CD14-positive monocyte (primary cell): ENCODE measurements around the gene EFCAB5. TPM values are rescaled to one million over a fixed set of nuclear protein-coding genes. Genes with fewer than 3 reads are reported as not detected.
"Not testable (repeated sequence)": the region's sequence is repeated elsewhere in the genome, so short reads cannot be mapped to it uniquely, and the experiment has no call there.

Experiments used
- DNase-seq, 3 donors: peaks; one replicate each; pipeline ENCODE4 v3.0.0-alpha.2; 2011 to 2022
- H2AFZ ChIP-seq: 2 replicates; pipeline ENCODE4 v1.6.0; 2012; ENCODE audit warnings: mild to moderate bottlenecking, low read depth, low read length, inconsistent platforms; ENCODE audit not compliant: insufficient read depth, poor library complexity, severe bottlenecking
- H3K27ac ChIP-seq, 2 donors: 1 replicate in 1 of 2; 2 replicates in 1 of 2; pipeline ENCODE4 v1.5.1; 2012 to 2013; ENCODE audit warnings: low read length in 2 of 2, control low read depth in 1 of 2, inconsistent platforms in 1 of 2, low read depth in 1 of 2, mild to moderate bottlenecking in 1 of 2
- H3K27me3 ChIP-seq, 2 donors: one replicate each; pipeline versions ENCODE4 v1.6.0 to v1.6.1; 2011 to 2013; ENCODE audit warnings: low read length in 2 of 2; ENCODE audit not compliant: control insufficient read depth in 2 of 2, insufficient read depth in 2 of 2
- H3K36me3 ChIP-seq, 2 donors: replicated peaks in 1 of 2; 1 replicate in 1 of 2; 2 replicates in 1 of 2; pipeline versions ENCODE4 v1.5.1 to v1.6.1; 2012 to 2013; ENCODE audit warnings: low read length in 2 of 2, control low read depth in 1 of 2, inconsistent platforms in 1 of 2, mild to moderate bottlenecking in 1 of 2; ENCODE audit not compliant: insufficient read depth in 2 of 2, control insufficient read depth in 1 of 2
- H3K4me1 ChIP-seq, 2 donors: 1 replicate in 1 of 2; 2 replicates in 1 of 2; pipeline versions ENCODE4 v1.5.1 to v1.6.1; 2012 to 2013; ENCODE audit warnings: low read length in 2 of 2, control low read depth in 1 of 2, inconsistent platforms in 1 of 2, mild to moderate bottlenecking in 1 of 2, moderate library complexity in 1 of 2; ENCODE audit not compliant: insufficient read depth in 2 of 2, control insufficient read depth in 1 of 2
- H3K4me2 ChIP-seq: replicated peaks from 2 replicates; pipeline ENCODE3; 2012; ENCODE audit warnings: low read length, moderate library complexity, mild to moderate bottlenecking; ENCODE audit not compliant: poor library complexity, severe bottlenecking; ENCODE audit errors: extremely low read depth
- H3K4me3 ChIP-seq, 3 experiments: fragments of 200-600 bp in 1 of 3; sonication (generic) in 1 of 3; replicated peaks in 1 of 3; 1 replicate in 2 of 3; 2 replicates in 1 of 3; pipeline ENCODE4 v1.5.1; 2011 to 2013; ENCODE audit warnings: low read length in 3 of 3, mild to moderate bottlenecking in 3 of 3, control low read depth in 2 of 3, low read depth in 2 of 3, inconsistent platforms in 1 of 3, moderate library complexity in 1 of 3
- H3K79me2 ChIP-seq: 2 replicates; pipeline ENCODE4 v1.6.0; 2012; ENCODE audit warnings: mild to moderate bottlenecking, control low read depth, inconsistent platforms, low read length, moderate library complexity; ENCODE audit not compliant: insufficient read depth
- H3K9ac ChIP-seq: 2 replicates; pipeline ENCODE4 v1.6.0; 2017; ENCODE audit warnings: low read length, mild to moderate bottlenecking; ENCODE audit not compliant: insufficient read depth, poor library complexity, severe bottlenecking
- H3K9me3 ChIP-seq, 2 donors: replicated peaks in 1 of 2; 1 replicate in 1 of 2; 2 replicates in 1 of 2; pipeline versions ENCODE4 v1.5.1 to v1.6.1; 2012 to 2013; ENCODE audit warnings: low read length in 2 of 2, control low read depth in 1 of 2; ENCODE audit not compliant: control insufficient read depth in 1 of 2, insufficient read depth in 1 of 2
- H4K20me1 ChIP-seq: 2 replicates; pipeline ENCODE4 v1.6.0; 2012; ENCODE audit warnings: mild to moderate bottlenecking, low read length, control low read depth, moderate library complexity; ENCODE audit not compliant: insufficient read depth
- H3K27ac Mint-ChIP-seq, 7 donors: one replicate each; pipeline ENCODE4 v1.8.0; 2020; ENCODE audit warnings: mild to moderate bottlenecking in 7 of 7, mixed read lengths in 7 of 7, moderate library complexity in 6 of 7, inconsistent platforms in 2 of 7
- H3K27me3 Mint-ChIP-seq, 3 donors: one replicate each; pipeline ENCODE4 v1.8.0; 2021 to 2022; ENCODE audit warnings: low read depth in 3 of 3, mild to moderate bottlenecking in 3 of 3, mixed read lengths in 3 of 3, moderate library complexity in 3 of 3, inconsistent platforms in 1 of 3
- H3K36me3 Mint-ChIP-seq, 2 donors: one replicate each; pipeline ENCODE4 v1.8.0; 2020; ENCODE audit warnings: mixed read lengths in 2 of 2, inconsistent platforms in 1 of 2, mild to moderate bottlenecking in 1 of 2
- H3K4me1 Mint-ChIP-seq: one replicate; pipeline ENCODE4 v1.8.0; 2020; ENCODE audit warnings: mild to moderate bottlenecking, mixed read lengths
- H3K4me3 Mint-ChIP-seq, 2 donors: one replicate each; pipeline ENCODE4 v1.8.0; 2020; ENCODE audit warnings: mild to moderate bottlenecking in 2 of 2, mixed read lengths in 2 of 2, moderate library complexity in 1 of 2
- H3K9me3 Mint-ChIP-seq, 7 donors: one replicate each; pipeline ENCODE4 v1.8.0; 2020 to 2022; ENCODE audit warnings: mixed read lengths in 7 of 7, mild to moderate bottlenecking in 6 of 7, moderate library complexity in 6 of 7, inconsistent platforms in 2 of 7
- CTCF ChIP-seq: fragments of 200-600 bp; IDR thresholded peaks from one replicate; pipeline ENCODE4 v1.8.0; 2022; ENCODE audit warnings: antibody characterized with exemption, mild to moderate bottlenecking
- WGBS: methylation state at CpG from one replicate; pipeline ENCODE4 v1.1.5; 2013; ENCODE audit warnings: missing lambda C conversion rate; ENCODE audit not compliant: insufficient coverage; 5-methylcytosine and 5-hydroxymethylcytosine counted together
- intact Hi-C, 2 donors: fragments of 100-400 bp; cut with micrococcal nuclease; formaldehyde crosslinking; loops; one replicate each; pipeline versions ENCODE4 v1.15.0 to v1.15.1; 2023
- polyA plus RNA-seq, 3 donors: library from polyadenylated mRNA; depleted of rRNA in 1 of 3; unstranded in 2 of 3; stranded (reverse) in 1 of 3; fragments of 300-500 nt in 2 of 3; fragments of >200 nt in 1 of 3; fragmentation: Illumina TruSeq in 2 of 3; gene quantifications; 1 replicate in 2 of 3; 2 replicates in 1 of 3; pipeline ENCODE4 v1.2.3, GENCODE V29; 2012 to 2021

EFCAB5 gene
- polyA plus RNA-seq, 3 donors: 0.04 TPM; not detected in 2

GRCh38 chr17:30117675-30118081, 176.2 kb downstream of the EFCAB5 start:
- Mint-ChIP-seq H3K27ac (peak overlapping the region; percentile 98 to 100 (median 100)), H3K4me1 (peaks cover 20% of the 10 kb centered on the region), H3K27me3 (no peaks in the 10 kb centered on the region), H3K36me3 (peaks cover 11 to 29% of the 10 kb centered on the region in 2 donors), H3K9me3 (peaks cover 0 to 2% (median 0%) of the 10 kb centered on the region in 7 donors), H3K4me3 (peak overlapping the region; percentile 88 to 98)
- Histone ChIP-seq H3K4me2 (peak overlapping the region; percentile 84), H3K79me2 (peaks cover 59% of the 10 kb centered on the region), H3K9me3 (no peaks in the 10 kb centered on the region), H3K36me3 (peaks cover 9 to 21% of the 10 kb centered on the region in 2 donors), H3K27ac (peak overlapping the region in 1 of 2 donors; percentile 100), H2AFZ (peak overlapping the region; percentile 82), H3K4me3 (peak overlapping the region; percentile 78 to 98 (median 92)), H4K20me1 (peaks cover 12% of the 10 kb centered on the region), H3K27me3 (no peaks in the 10 kb centered on the region), H3K4me1 (peaks cover 12 to 22% of the 10 kb centered on the region in 2 donors), H3K9ac (peak overlapping the region; percentile 98)
- intact Hi-C loops: loop anchor here in 1 of 2 donors (1.0 kb wide), 1 partner anchor 12 kb away; no protein-coding TSS in a partner anchor
- 50% methylated on average over 3 of the region's 5 CpGs for WGBS
- TF ChIP-seq CTCF: no peak
- no peak for DNase-seq

GRCh38 chr17:30118635-30119034, 177.2 kb downstream of the EFCAB5 start:
- H3K27me3 Mint-ChIP-seq, H3K4me2 ChIP-seq, H3K27me3 ChIP-seq, H3K9ac ChIP-seq, intact Hi-C loops, H2AFZ ChIP-seq, DNase-seq, H3K9me3 Mint-ChIP-seq, H3K27ac ChIP-seq, H3K4me3 ChIP-seq, H3K9me3 ChIP-seq, H3K4me3 Mint-ChIP-seq: not testable (repeated sequence)
- peaks cover 21% of the 10 kb centered on the region for H4K20me1 ChIP-seq
- H3K79me2 ChIP-seq: peaks cover 69% of the 10 kb centered on the region
- WGBS: 67% methylated on average over 3 of the region's 7 CpGs
- H3K27ac Mint-ChIP-seq: peak overlapping the region in 5 of 7 donors; percentile 15 to 100 (median 69)
- peaks cover 20% of the 10 kb centered on the region for H3K4me1 Mint-ChIP-seq
- peaks cover 12 to 22% of the 10 kb centered on the region in 2 donors for H3K4me1 ChIP-seq
- H3K36me3 Mint-ChIP-seq: peaks cover 12 to 36% of the 10 kb centered on the region in 2 donors
- peaks cover 9 to 27% of the 10 kb centered on the region in 2 donors for H3K36me3 ChIP-seq
